ENCODE measurements around the gene ENDOV.

ENDOV gene

DNA sequence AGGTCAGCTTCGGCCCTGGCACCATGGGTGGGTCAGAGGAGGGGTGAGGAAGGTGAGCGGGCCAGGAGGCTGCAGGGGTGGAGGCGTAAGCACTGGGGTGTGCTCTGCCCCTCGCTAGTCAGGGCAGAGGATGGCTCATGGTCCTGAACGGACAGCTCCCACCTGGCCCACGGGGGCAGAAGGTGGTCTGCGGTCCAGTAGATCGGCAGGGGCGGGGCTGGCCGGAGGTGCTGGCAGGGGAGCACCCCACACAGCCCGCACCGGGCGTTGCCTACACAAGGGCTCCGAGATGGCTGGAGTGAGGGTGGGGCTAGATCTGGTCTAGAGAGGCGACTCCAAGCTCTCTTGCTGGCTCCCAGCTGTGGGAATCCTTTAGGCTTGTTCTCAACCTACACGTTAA, 53.3 kb downstream of the ENDOV start:
- DNase-seq (no peak), ATAC-seq (no peak)

DNA sequence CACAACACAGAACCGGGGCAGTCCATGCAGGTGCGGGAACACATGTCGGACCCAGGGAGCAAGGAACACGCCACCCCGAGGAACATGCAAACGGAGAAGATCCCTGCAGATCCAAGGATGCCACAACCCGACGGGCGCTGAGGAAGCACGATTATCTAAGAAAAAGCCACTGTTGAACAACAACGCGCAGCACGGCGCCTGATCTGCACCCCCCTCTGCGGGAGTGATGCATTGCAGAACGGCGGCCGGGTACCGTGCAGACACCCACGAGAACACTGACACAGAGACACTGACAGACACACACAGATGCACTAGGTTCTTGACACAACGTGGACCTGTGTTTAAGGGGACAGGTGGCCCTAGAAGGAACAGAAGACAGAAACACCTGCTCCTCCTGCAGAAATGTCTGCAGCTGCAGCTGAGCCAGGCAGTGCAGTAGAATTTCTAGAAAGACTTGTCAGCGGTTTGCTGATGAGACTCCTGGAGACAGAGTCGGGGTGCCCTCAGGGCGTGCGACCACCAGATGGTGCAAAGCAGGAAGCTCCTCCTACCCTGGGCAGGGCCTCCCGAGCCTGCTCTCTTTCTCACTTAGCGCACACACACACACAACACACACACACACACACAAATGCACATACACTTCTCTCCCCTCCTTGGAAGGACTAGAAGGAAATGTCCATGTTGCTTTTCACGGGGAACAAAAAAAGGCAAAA, 54.0 kb downstream of the ENDOV start:
- DNase-seq, result no peak
- ATAC-seq, result no peak

DNA sequence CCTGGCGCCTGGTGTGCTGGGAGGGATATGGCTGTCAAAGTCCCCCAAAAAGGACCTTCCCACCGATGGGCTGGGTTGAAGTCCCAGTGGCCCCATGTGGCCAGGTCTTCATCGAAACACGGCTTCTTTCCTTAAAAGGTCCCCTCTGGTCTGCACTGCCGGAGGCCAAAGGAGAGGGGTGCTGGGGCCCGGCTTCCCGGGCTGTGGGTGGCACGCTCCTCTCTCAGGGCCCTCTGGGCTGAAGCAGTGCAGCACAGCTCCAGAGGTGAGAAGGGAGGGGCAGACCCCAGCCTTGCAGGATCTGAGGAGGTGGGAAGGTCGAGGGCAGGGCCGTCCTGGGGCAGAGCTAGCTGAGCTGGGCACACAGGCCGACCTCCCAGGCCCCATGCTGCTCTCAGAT, 54.7 kb downstream of the ENDOV start:
- DNase-seq, result no peak
- ATAC-seq, result no peak

DNA sequence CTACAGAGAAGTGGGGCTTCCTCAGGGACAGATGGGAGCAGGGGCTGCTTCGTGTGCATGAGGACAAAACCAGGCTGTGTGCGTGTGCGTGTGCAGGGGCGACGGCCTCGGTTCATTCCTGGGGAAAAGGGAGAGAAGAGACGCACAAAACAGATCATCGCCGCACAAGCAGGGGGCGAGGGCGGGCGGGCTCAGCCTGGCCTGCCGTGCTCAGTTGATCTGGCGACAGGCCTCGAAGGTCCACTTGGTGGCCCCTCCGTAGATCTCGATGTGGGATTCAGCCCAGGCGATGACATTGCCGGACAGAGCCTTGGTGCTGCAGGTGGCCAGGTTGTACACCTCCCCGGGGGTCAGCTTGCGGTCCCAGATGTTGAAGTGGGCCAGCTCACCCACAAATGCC, 55.6 kb downstream of the ENDOV start:
- ATAC-seq, result no peak

DNA sequence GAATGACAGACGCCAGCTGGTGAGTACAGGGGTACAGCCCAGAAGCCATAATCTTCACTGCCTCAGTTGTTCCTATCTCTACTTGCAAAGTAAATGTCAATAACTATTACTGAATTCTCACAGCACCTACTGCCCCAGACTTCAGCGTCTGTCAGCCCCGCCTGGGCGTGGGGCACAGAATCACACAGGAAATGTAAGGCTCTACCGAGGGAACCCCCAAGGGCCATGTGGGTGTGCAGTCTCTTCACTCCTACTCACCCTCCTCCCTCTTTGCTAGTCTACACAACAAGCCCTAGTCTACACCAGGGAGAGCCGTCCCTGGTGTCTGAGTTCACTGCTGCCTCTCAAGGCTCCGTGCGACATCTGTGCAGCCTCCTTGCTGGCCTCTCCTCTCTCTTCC, 57.0 kb downstream of the ENDOV start:
- no peak for ATAC-seq

More for the DNA sequence above, 55.6 kb downstream of the ENDOV start:
- no peak for DNase-seq

DNA sequence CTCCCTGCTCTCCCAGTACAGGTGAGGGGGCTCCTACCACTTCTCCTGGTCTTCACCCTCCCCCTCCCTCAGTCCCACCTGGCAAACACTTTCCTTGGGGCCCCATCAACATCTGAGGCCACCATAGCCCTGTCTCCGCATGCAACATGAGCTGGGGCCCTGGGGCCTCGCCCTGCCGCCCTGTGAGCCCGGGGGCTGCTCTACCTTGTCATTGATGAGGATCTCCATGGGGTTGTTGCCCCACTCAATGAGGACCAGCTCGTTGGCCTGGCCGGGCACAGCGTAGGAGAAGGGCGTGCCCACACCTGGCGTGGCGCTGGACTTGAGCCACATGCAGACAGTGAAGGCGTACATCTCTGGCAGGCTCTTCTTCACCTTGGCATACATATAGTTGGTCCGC, 58.0 kb downstream of the ENDOV start:
- no peak for ATAC-seq
- DNase-seq, result no peak

More for the DNA sequence above, 57.0 kb downstream of the ENDOV start:
- DNase-seq, result no peak

GRCh38 chr17:80473701-80474100, 58.7 kb downstream of the ENDOV start:
- DNase-seq, result no peak
- no peak for ATAC-seq

GRCh38 chr17:80474231-80474960, 59.4 kb downstream of the ENDOV start:
- ATAC-seq, result no peak
- DNase-seq, result no peak

DNA sequence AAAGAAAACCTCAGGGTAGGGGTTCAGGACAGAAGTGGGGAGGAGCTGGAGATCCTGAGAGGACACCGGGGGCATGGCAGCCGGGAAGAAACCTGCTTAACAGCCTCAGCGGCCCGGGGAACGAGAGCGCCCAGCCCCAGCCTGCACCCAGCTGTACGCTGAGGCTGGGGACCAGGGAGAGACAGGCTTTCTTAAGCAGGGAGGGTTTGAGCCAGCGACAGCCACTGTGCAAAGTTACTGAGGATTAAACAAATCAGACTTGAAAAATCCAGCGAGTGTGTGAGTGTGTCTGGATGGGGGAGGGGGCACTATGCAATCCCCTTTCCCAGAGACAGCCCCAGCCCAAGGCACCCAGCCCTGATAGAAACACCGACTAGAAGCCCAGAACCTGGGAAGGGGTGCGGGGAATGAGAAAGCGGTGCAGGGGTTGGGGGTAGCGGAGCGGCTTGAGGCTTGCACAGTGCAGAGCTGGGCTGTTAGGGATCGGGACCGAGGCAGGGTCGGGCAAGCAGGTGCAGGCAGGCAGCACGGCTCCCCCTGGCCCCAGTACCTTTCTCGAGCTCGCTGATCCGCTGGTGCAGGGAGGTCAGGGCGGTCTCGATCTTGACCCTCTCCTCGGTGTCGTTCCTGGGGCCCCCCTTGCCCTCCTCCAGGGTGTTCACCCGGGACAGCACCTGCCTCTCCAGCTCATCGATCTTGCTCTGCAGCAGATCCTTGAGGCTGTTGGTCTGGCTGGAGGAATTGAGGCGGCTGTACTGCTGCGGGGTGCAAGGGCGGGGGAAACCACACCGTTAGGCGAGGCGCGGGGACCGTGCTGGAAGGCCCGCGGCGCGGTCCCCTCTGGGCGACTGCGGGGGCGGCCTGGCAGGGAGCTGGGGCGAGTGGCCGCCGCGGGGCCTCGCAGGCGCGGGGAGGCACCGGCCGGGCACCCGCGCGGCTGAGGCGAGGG, 60.3 kb downstream of the ENDOV start:
- no peak for DNase-seq
- ATAC-seq, result no peak

- no peak for ATAC-seq
- no peak for DNase-seq
Observed at GRCh38 chr17:80475910-80476876, 61.2 kb downstream of the ENDOV start, which contains the start of gene NPTX1. TSS of gene NPTX1 (minus strand) at chr17:80476607. CDS start at chr17:80476446, 161 bp downstream.

DNA sequence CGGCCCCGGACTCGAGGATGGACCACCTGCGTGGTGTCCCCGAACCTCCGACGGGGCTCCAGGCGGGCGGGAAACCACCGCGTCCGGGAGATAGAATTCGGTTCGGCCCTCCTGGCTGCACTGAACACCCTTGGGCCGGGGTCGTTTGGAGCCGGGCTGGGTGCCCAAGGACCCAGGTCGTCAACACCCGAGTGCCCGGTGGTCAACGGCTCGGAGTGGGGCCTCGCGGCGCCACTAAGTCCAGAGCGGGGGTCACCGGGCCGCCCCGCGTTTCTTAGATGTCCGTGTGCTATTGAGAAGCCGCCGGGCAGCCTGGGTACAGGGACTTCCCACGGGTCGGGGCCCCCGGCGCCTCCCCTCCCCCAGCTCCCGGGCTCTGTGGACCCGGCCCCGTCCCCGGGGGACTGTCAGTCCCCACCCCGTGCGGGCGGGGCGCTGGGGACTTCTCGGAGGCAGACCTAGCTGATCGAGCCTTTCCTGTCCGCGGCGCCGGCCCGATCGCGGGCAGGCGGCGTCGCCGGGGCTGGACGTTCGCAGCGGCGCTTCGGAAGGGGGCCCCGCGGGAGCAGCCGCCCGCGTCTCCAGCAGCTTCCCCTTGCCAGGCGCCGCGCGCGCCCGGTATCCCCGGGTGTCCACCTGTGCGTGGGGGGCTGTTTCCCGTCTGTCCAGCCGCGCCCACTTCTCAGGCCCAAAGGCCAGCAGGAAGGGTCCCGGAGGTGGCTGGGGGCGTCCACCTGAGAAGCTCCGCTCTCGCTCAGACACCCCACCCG, 62.1 kb downstream of the ENDOV start:
- ATAC-seq, result no peak
- no peak for DNase-seq

DNA sequence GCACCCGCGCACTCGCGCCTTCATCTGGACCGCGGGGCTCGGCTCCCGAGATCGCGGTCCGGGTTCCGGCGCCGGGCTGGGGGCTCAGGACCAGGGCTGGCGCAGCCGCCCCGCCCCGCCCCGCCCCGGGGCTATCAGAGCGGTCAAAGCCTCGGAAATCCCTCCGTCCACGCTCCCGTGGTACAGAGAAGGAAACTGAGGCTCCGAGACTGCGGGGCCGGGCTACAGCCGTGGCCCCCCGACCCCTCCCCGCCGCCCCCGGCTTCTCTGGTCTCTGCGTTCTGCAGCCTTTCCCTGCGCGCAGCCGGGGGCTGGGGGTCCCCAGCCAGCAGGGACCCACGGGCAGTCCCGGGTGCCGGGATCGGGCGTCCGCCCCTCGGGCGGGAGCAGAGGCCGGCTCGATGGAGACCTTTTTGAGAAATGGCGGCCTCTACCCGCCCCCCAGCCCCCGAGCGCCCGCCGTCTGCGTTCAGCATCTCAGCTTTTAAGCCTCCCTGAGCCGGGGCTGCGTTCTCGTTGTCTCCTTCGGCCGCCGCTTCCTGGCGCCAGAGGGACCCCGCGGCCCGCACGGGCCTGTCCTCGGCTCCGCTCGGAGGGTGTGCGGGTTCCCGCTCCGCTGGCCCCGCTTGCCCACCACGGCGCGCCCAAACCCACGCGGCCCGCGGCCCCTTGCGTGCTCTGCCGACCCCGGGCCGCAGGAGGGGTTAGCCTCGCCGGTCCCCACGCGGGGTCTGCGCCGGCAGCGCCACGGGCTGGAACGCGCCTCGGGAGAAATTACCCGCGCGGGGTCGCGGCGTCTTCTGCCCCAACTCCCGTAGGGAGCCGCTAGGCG, 62.9 kb downstream of the ENDOV start:
- ATAC-seq, result peak; percentile 47
- peak; percentile 57 for DNase-seq

GRCh38 chr17:80478487-80479245, 63.7 kb downstream of the ENDOV start:
- ATAC-seq (no peak), DNase-seq (no peak)

DNA sequence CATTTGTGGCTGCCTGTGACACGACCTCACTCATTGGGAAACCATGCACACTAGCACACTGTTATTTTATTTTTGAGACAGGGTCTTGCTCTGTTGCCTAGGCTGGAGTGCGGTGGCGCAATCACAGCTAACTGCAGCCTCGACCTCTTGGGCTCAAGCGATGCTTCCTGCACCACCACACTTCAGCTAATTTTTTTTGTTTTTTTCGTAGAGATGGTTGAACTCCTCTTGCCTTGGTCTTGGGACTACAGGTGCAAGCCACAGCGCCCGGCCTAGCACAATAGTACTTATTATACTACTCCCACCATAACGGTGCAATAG, 64.2 kb downstream of the ENDOV start:
- ATAC-seq (no peak), DNase-seq (no peak)

GRCh38 chr17:80480248-80480647, 65.3 kb downstream of the ENDOV start:
- ATAC-seq, result no peak
- DNase-seq, result no peak

DNA sequence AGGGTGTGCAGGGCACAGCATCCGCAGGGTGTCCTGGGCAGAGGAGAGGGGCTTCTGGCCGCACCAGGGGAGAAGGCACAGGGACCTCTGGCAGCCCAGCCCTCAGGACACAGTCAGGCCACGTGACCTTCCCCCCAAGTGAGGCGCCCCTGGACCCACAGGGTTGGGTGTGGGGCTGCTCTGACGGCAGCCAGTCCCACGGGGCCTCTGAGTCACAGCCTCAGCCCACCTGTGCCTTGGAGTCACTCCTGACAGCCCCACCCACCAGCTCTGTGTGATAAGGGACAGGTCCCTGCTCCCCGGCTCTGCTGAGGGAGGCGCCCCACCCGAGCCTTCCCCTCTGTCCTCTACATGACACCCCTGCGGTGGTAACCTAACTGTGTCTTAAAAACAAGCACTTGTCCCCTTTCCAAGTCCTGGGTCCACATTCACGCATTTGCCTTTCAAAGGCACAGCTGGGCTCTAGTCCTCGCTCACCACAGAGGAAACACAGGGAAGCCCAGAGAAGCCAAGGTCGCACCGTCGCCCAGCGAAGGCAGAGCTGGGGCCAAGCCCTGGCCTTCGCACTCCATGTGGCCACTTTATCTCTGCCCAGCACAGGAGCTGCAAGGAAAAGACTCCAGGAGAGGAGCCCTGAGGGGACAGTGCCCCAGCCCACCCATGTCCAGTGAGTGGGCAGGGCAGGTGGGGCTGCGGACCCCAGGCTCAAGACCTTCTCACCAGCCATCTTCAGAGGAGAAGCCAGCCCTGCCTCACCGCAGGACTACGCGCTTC, 66.5 kb downstream of the ENDOV start:
- ATAC-seq (no peak), DNase-seq (no peak)

DNA sequence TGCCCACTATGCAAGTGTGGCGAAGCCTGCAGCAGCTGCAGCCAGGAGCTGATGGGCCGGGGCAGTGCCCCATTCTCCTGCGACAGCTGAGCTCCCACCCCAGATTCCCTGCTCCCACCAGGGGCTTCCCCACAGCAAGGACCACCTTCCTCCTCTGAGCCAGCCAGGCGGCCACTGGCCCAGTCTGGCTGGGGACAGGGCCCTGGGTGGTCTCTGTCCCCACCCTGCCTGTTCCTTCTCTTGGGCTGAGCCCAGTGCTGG, 67.0 kb downstream of the ENDOV start:
- ATAC-seq, result no peak
- DNase-seq, result no peak

DNA sequence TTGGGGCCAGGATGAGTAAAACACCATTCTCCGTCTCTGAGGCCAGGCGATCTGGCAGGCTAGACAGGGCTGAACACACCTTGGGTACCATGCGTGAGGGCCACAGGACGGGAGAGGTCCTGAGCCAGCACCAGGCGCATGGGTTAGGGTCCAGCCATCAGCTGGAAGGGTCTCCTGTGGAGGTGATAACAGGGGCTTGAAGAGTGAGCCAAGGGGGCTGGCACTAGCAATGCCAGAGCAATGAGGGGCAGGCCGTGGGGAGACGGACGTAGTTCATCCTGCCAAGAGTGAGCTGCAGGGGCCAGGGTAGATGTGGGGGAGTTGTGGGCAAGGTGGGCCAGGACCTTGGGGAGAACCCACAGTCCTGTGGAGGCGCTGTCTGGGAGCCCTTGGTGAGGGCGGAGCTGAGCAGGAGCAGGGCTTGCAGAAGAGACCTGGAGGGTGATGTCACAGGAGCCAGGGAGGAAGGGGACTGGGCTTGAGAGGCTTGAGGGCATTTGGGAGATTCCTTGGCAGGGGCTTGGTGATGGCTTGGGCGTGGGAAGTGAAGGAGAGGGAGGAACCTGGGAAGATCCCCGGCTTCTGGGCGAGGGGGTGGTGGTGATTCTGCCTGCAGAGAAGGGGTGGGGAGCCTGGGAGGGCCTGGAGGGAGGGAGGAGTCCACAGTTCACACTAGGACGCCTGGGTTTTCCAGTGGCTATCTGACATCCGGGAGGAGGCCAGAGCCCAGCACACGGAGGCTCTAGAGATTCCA, 67.8 kb downstream of the ENDOV start:
- DNase-seq (no peak), ATAC-seq (no peak)
